ENCODE measurements around the gene PAH.

DNA sequence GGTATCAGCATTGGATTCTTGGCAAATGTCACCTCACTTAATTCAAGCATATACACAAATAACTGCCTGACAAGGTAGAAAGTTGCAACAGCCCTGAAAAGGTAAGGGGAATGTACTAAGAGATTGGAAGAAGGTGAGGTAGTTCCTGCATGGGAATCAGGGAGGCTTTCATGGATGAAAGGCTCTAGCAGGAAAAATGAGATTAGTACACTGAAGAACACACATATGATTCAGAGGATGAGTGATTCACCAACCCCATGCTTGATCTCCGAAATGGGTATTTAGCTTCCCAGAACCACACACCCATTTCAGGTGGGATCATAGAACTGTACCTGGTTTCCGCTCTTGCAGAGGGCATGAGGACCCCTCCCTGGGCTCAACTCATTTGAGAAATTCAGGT lies 65.8 kb downstream of the PAH start:
- TF ChIP-seq EZH2phosphoT487 (IDR thresholded peaks at IDR 0.05; ENCODE audit: insufficient read depth, low read depth): no peak
- TF ChIP-seq EZH2 (IDR thresholded peaks at IDR 0.05; ENCODE audit: insufficient read depth, poor library complexity, severe bottlenecking): no peak

All from GM23248 (cell line).